DMS53 (cell line): Measurements from ENCODE around the gene RTN1.

Experiments used
- DNase-seq: peaks from one replicate; lab custom pipeline; 2025; lab: John Stamatoyannopoulos, UW

The RTN1 gene, protein sequence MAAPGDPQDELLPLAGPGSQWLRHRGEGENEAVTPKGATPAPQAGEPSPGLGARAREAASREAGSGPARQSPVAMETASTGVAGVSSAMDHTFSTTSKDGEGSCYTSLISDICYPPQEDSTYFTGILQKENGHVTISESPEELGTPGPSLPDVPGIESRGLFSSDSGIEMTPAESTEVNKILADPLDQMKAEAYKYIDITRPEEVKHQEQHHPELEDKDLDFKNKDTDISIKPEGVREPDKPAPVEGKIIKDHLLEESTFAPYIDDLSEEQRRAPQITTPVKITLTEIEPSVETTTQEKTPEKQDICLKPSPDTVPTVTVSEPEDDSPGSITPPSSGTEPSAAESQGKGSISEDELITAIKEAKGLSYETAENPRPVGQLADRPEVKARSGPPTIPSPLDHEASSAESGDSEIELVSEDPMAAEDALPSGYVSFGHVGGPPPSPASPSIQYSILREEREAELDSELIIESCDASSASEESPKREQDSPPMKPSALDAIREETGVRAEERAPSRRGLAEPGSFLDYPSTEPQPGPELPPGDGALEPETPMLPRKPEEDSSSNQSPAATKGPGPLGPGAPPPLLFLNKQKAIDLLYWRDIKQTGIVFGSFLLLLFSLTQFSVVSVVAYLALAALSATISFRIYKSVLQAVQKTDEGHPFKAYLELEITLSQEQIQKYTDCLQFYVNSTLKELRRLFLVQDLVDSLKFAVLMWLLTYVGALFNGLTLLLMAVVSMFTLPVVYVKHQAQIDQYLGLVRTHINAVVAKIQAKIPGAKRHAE

DNA sequence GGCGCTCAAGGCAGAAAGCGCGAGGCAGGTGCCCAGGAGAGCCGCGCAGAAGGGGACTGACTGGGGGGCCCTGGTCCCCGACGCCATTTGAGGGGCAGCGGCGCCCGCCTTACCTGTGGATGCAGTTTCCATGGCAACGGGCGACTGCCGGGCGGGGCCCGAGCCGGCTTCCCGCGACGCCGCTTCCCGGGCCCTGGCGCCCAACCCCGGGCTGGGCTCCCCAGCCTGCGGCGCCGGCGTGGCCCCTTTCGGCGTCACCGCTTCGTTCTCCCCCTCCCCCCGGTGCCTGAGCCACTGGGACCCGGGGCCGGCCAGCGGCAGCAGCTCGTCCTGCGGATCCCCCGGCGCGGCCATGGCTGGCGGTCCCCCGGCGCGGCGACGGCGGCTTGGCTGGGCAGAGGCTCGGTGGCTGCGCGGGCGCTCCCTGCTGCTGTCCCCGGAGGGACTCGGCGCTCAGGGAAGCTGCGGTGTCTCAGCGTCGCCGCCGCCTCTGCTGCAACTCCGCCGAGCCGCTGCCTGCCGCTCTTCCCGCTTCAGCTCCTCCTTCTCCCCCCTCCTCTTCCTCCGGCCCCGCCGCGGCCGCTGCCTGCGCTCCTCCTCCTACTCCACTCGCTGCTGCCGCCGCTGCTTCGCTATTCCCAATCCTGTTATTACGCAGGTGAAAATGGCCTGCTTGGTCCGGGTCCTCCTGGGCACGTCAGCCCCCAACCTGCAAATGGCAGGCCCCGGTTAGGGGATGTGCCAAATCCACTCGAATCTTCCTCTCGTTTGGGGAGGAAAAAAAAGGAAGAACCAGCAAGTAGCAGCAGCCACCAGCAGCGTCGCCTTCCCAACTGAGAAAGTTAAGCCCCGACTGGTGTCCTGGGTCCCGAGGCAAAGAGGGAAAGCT, at the start of gene RTN1:
TSS of gene RTN1 (minus strand) at position 500 of the 889 bp plus-strand sequence. CDS start at position 354, 146 bp downstream.
- peak; percentile 74 for DNase-seq

DNA sequence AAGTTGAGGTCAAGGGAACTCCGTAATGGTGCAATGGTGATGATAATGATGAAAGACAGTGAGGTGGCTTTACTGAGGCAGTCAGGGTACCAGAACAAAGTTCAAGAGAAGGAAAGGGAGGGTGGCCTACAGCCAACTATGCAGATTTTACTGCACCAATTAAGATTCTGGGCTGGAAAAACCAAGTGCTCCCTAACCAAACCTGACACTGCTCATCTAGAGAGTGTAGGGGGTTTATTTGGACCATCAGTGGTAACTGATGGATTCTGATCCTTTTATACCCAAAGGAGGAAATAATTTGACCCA, 49.8 kb upstream of the RTN1 start:
- no peak for DNase-seq

DNA sequence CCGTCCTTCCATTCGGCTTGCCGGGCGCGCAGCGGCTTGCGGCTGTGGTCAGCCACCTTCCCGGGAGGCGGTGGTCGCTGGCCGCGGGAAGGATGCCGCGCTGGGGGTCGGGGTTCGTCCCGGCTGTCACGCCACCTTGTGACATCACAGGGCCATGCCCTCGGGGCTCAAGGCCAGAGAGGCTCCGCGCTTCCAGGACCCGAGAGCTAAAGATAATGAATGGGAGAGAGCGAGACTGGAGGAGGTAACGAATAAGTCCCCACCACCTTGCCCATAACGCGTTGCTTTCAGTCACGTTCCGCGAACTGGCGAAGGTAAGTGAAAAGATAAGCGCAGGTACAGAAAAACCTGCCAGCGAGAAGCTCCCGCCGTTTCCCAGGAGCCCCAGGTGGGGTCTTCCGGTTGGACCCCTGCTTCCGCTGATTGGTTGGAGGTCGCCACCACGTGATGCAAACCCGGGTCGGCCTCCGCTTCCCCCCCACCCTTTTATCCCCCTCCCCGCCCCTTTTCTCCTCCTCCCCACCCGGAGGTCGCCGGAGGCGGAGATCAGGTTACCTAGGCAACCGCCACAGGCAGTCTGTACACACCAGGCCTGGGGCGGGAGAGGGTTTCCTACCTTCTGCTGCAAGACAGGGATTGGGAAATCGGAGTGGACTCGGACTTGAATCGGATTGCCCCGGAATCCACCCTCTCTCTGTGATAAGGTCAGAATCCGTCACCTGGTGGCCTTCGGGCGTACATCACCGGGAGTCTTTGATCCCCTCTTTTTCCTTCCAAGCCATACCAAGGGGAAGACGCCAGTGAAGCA, 49.2 kb upstream of the RTN1 start, which contains the start of gene LRRC9:
TSS of gene LRRC9 (plus strand) at position 575 of the 808 bp plus-strand sequence.
- DNase-seq, result peak; percentile 89

DNA sequence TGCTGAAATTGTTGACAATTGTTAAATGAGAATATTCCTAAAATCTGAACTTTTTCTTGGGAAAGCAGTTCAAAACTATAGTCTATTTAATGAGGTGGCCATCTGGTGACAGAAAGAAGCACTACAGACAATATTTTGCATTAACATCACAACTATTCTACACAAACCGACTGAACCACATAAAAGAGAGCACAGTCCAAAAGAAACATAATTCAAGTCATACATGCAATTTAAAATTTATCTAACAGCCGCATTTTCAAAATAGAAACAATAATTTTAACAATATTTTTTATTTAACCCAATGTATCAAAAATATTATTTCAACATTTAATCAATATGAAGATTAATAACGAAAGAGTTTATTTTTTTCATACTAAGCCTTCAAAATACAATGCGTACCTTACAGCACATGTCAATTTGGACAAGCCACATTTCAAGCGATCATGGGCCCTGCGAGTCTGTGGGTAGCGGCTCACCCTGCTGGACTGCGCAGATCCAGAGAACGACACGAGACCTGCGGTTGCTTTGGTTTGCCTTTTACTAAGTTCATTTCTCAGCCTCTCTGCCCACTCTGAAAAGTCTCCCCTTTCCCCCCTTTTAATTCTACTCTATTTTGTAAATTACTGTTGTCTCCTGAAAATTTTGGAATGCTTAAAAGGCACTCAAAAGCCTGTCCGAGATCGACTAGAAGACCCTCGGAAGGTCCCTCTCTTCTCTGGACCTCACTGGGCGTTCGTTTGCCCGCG, 48.4 kb upstream of the RTN1 start:
- DNase-seq, result peak; percentile 62

GRCh38 chr14:59913187-59913586, 42.6 kb upstream of the RTN1 start:
- DNase-seq, result no peak

DNA sequence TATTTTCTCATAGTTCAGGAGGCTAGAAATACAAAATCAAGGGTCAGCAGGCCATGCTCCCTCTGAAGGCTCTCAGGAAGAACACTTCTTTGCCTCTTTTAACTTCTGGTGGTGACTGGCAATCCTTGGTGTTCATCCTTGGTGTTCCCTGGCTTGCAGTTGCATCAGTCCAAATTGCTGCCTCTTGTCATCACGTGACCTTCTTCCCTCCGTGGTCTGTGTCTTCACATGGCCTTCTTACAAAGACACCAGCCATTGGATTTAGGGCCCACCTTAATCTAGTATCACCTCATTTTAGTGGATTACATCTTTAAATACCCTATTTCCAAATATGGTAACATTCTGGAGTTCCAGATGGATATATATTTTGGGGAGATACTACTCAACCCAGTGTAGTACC, 41.9 kb upstream of the RTN1 start:
- DNase-seq, result no peak

DNA sequence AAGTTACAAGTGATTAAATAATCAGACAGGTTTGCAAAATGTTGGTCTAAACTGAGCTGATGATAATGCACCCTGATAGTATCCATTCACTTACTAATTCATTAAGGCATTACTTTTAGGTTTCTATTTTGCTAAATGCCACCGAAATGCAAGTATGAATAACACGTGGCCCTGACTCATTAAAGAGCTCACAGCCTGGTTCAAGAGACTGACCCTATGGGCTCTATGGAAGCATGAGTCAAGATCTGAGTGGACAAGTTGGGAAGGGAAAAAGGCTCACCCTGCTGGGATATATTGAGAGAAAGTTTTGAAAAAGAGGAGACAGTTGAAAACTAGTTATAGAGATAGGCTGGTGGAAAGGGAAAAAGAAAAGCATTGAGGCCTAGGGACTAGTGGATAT, 34.6 kb upstream of the RTN1 start:
- DNase-seq, result peak; percentile 2

DNA sequence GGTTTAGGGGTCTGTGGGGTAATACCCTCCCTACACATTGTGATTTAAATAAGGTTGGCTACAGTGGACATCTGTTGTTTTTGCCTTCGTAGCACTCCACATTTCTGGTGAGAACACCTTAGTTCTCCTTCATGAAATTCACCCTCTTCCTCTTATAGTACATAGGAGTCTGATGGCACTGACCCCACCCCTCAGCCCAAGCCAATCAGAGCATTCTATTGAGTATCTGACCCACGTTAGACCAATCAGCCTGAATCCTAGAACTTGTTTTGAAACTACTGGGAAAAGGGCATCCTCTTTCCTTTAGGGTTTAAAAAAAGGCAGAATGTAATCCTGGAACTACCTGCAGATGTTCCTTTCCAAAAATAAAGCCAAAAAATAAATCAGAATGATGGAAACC, 33.6 kb upstream of the RTN1 start:
- no peak for DNase-seq

GRCh38 chr14:59900556-59900955, 30.0 kb upstream of the RTN1 start:
- DNase-seq, result no peak

- DNase-seq, result peak; percentile 70
Measured at GRCh38 chr14:59897757-59898383, 27.3 kb upstream of the RTN1 start.

DNA sequence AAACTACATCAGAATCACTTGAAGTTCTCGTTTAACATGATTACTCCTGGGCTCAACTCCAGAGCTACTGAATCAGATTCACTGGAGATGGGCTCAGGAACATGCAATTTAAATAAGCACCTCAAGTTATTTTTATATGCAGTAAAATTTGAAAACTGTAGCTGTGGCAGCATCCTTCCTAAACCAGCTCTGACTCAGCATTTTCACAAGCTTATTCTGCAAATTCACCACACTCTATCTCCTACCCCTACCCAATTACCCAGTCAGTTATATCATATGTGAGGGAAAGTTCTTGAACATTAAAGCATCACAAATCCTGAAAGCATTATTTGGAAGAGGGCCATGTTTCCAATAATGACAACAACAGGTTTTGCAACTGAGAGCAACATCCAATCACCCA, 25.1 kb upstream of the RTN1 start:
- DNase-seq, result no peak

DNA sequence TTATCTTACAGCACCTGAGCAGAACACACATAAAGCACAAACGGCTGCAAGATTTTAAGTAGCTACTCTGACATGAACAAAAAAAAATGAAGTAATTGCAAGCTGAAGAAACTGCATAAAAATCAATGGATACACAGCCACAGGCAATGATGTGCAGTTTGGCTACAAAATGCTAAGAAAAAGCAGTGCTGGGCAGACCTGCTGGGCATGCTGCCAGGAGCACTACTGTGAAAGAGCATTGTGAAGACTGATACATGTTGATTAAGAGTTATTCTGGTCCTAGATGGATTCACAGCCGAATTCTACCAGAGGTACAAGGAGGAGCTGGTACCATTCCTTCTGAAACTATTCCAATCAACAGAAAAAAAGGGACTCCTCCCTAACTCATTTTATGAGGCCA, 20.1 kb upstream of the RTN1 start:
- no peak for DNase-seq

- DNase-seq, result peak; percentile 6
Measured at GRCh38 chr14:59882957-59883356, 12.4 kb upstream of the RTN1 start.

- no peak for DNase-seq
Measured at GRCh38 chr14:59871166-59871495, 555 bp upstream of the RTN1 start.

DNA sequence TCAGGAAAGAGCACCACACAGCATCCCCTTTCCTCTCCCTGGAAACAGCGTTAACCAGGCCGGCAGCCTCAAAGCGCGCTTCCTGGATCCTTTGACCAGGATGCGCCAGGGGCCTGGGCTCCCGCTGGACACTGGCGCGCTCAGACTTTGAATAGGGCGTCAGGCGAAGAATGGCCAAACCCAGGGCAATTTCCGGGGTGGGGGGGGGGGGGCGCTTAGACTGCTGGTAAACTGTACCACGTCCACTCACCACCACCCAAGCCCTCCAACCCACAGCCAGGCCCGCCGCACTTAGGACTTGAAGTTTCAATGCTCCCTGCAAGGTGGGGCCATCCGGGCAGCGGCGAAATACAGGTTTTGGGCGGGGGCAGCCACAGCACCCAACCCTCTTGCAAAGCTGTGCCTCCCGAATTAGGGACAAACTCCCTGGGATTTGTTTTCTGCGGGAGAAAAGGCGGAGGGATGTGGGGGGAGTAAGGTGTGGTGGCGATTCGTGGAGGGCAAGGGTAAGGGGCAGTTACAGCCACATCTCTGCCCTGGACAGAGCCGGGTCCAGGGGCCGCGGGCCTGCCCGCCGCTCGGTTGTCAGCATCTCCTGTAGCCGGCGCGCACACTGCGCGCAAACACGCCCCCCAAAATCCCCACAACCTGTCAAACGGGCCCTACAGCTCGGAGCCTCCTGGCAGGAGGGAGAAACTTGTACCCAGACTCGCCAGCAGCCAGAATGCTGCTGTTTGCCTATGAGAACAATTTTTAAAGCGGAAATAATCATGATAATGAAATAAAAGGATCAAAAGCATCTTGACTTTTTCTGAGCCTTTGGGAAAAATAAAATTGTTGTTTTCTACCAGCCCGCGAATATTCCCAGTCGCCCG, 958 bp downstream of the RTN1 start:
- DNase-seq, result peak; percentile 38

GRCh38 chr14:59868021-59868420, 2.6 kb downstream of the RTN1 start:
- DNase-seq, result no peak

DNA sequence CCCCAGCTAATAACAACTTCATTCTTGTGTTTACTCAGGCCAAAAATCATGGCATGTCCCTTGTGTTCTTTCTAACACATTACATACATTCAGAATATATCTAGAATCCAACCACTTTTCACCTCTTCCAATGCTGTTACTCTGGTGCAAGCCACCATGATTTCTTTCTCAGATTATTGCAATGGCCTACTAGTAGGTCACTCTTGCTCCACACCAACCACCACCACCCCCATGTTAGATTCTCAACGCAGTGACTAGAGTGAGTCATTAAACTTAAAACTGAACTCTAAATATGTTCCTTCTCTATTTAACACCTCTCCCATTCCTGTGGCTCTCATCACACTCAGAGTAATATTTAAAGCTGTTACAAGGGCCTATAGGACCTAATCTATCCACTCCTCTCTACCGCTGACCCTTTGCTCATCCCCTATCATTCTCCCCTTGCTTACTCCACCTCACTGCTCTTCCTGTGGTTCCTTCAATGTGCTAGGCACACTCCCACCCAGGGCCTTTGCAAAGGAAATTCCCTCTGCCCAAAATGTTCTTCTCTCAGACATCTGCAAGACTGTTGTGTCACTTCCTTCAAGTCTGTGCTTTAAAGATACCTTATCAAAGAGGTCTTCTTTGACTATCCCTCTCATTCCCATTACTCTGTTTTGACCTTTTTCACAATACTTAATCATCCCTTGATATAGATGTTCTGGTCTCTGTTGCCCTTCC, 6.6 kb downstream of the RTN1 start:
- DNase-seq, result no peak

DNA sequence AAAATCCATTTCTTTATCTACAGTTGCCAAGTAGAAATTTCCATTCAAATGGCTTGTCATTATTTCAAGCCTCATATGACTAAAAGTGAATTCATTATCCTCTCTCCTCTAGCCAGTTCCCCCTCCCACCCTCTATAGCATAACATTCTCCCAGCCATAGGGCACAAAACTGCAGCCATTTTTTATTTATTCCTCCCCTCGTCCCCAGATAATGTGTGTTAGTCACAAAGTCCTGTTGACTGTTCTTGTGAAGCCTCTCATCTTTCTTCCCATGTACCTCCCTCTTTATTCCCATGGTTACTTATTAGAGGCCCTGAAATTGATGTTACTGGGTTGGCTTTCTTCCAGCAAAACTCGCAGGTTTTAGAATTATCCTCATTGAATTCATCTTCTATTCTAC, 13.2 kb downstream of the RTN1 start:
- DNase-seq, result no peak

- DNase-seq, result peak; percentile 11
Measured at GRCh38 chr14:59852350-59852749, 18.2 kb downstream of the RTN1 start.
